Heart left ventricle (tissue), 16 donors: ENCODE results near the gene SCYL1. TPM values are rescaled to one million over a fixed set of nuclear protein-coding genes. Genes with fewer than 3 reads are reported as not detected.

Experiments
- ATAC-seq, 4 donors: fragments of 200-7000 bp; cut with Tn5 transposase; one replicate each; pipeline ENCODE4 v1.9.1; 2020 to 2022; ENCODE audit warnings: moderate library complexity in 4 of 4, mild to moderate bottlenecking in 3 of 4, moderate number of reproducible peaks in 1 of 4
- DNase-seq, 5 donors: peaks; one replicate each; pipeline ENCODE4 v3.0.0-alpha.2; 2020
- H3K27ac ChIP-seq, 12 donors: fragments of 200-600 bp; sonication (generic) in 4 of 12; one replicate each; pipeline versions ENCODE4 v1.5.0 to v1.8.0; 2016 to 2022; ENCODE audit warnings: mild to moderate bottlenecking in 2 of 12
- H3K27me3 ChIP-seq, 9 donors: fragments of 200-600 bp; sonication (generic) in 2 of 9; one replicate each; pipeline versions ENCODE4 v1.5.1 to v1.8.0; 2016 to 2022; ENCODE audit warnings: mild to moderate bottlenecking in 3 of 9
- H3K36me3 ChIP-seq, 9 donors: fragments of 200-600 bp; sonication (generic) in 2 of 9; one replicate each; pipeline versions ENCODE4 v1.5.0 to v1.8.0; 2018 to 2022; ENCODE audit warnings: mild to moderate bottlenecking in 2 of 9
- H3K4me1 ChIP-seq, 12 donors: fragments of 200-600 bp; sonication (generic) in 4 of 12; one replicate each; pipeline versions ENCODE4 v1.5.0 to v1.8.0; 2016 to 2022; ENCODE audit warnings: mild to moderate bottlenecking in 3 of 12
- H3K4me3 ChIP-seq, 12 donors: fragments of 200-600 bp; sonication (generic) in 4 of 12; one replicate each; pipeline versions ENCODE4 v1.5.0 to v1.8.0; 2017 to 2022; ENCODE audit warnings: mild to moderate bottlenecking in 9 of 12, moderate library complexity in 4 of 12
- H3K9me3 ChIP-seq, 12 donors: fragments of 200-600 bp; sonication (generic) in 4 of 12; one replicate each; pipeline versions ENCODE4 v1.5.0 to v1.8.0; 2016 to 2022; ENCODE audit warnings: mild to moderate bottlenecking in 1 of 12
- POLR2A ChIP-seq, 2 donors: fragments of 450-650 bp; IDR thresholded peaks; one replicate each; pipeline ENCODE4 v1.6.1; 2017; ENCODE audit warnings: antibody characterized with exemption in 2 of 2, mild to moderate bottlenecking in 2 of 2, moderate library complexity in 2 of 2
- WGBS, 4 donors: extraction: QIAGEN DNeasy Blood & Tissue Kit in 2 of 4; methylation state at CpG; one replicate each; pipeline versions ENCODE4 v1.1.5 to v1.1.7; 2013 to 2018; 5-methylcytosine and 5-hydroxymethylcytosine counted together
- intact Hi-C, 10 donors: fragments of 100-400 bp; cut with DNase I; formaldehyde crosslinking; loops; one replicate each; pipeline versions ENCODE4 v1.11.1 to v1.14.2; 2022
- long read RNA-seq, 3 donors: library from polyadenylated mRNA; unstranded; transcript quantifications; one replicate each; pipeline ENCODE4 v2.0.0, GENCODE V29; 2020 to 2021
- polyA plus RNA-seq, 2 donors: library from polyadenylated mRNA; stranded (reverse); fragments of 200-250 nt; gene quantifications; one replicate each; pipeline ENCODE4 v1.2.3, GENCODE V29; 2013
- total RNA-seq, 9 donors: library from RNA; depleted of rRNA in 2 of 9; stranded (reverse); fragments of >200 nt in 2 of 9; fragmentation: NEBNext Ultra II Directional in 3 of 9; extraction: Animal tissue kit (Norgen Biotek cat#: 25700) in 3 of 9; gene quantifications; one replicate each; pipeline versions ENCODE4 v1.1.0 to v1.2.4, GENCODE V29; 2016 to 2023
- TF ChIP-seq, protein P1 (sequence below), 12 donors: fragments of 200-600 bp; sonication (generic) in 4 of 12; IDR thresholded peaks; one replicate each; pipeline versions ENCODE4 v1.5.0 to v1.8.0; 2018 to 2022; ENCODE audit warnings: antibody characterized with exemption in 12 of 12, mild to moderate bottlenecking in 5 of 12
- donor health status: ischemic (EF 13 %, LVEDD 7.1; RV severe dilation, severe dysfunction).
- donor health status: healthy with polysubstance abuse.
- donor health status: DM: no; HTN: yes; CAD: no.
- donor health status: DM: no; HTN: no; CAD: no.
- donor health status: ischemic (EF 25% LVEDD 6.9; RV normal size, moderate dysfunction).
- donor health status: ischemic (EF 25% LVEDD 5.7; RV mildly dilated, moderate dysfunction).
- donor health status: healthy.
- donor health status: DM: yes; HTN: yes; CAD: no.
- donor health status: ischemic (EF 35%, LVEDD 5.7; RV mildly dilated, moderate dysfunction).
- donor health status: nonischemic (EF 11% LVEDD 7.7; RV severe dilation, severe dysfunction).
- donor health status: DM: yes; HTN: yes; CAD: no.
- donor health status: PGD.
- donor health status: ischemic (EF 29% LVEDD 5.4; RV normal size, mild dysfunction).
- donor health status: nonischemic (EF 23%, LVEDD 6.1; RV moderate dilation, normal function).

Gene SCYL1
- total RNA-seq (100 to 1,000 TPM in 1 of 9 donors, 10 to 100 TPM in 8; 51.6 to 135 (median 62.2) TPM), polyA plus RNA-seq (10 to 100 TPM; 86.6 to 90.2 TPM)
- long read RNA-seq, donor 1, transcript SCYL1-201 (18 exons, 2,642 nt): minor isoform, 8 of 61 reads
- long read RNA-seq, donor 1, transcript SCYL1-203 (18 exons, 2,583 nt): major isoform, 12 of 61 reads
- long read RNA-seq, donor 1, partial matches to known transcripts: 24 of 61 reads
- long read RNA-seq, donor 1, other reads (novel, unspliced or antisense): 15 of 61 reads
- long read RNA-seq, donor 2, transcript SCYL1-203 (18 exons, 2,583 nt): major isoform, 99 of 368 reads
- long read RNA-seq, donor 2, transcript SCYL1-201 (18 exons, 2,642 nt): minor isoform, 86 of 368 reads
- long read RNA-seq, donor 2, partial matches to known transcripts: 86 of 368 reads
- long read RNA-seq, donor 2, other reads (novel, unspliced or antisense): 88 of 368 reads
- long read RNA-seq, donor 3, transcript SCYL1-201 (18 exons, 2,642 nt): major isoform, 14 of 64 reads
- long read RNA-seq, donor 3, transcript SCYL1-203 (18 exons, 2,583 nt): minor isoform, 13 of 64 reads
- long read RNA-seq, donor 3, partial matches to known transcripts: 20 of 64 reads
- long read RNA-seq, donor 3, other reads (novel, unspliced or antisense): 15 of 64 reads

DNA sequence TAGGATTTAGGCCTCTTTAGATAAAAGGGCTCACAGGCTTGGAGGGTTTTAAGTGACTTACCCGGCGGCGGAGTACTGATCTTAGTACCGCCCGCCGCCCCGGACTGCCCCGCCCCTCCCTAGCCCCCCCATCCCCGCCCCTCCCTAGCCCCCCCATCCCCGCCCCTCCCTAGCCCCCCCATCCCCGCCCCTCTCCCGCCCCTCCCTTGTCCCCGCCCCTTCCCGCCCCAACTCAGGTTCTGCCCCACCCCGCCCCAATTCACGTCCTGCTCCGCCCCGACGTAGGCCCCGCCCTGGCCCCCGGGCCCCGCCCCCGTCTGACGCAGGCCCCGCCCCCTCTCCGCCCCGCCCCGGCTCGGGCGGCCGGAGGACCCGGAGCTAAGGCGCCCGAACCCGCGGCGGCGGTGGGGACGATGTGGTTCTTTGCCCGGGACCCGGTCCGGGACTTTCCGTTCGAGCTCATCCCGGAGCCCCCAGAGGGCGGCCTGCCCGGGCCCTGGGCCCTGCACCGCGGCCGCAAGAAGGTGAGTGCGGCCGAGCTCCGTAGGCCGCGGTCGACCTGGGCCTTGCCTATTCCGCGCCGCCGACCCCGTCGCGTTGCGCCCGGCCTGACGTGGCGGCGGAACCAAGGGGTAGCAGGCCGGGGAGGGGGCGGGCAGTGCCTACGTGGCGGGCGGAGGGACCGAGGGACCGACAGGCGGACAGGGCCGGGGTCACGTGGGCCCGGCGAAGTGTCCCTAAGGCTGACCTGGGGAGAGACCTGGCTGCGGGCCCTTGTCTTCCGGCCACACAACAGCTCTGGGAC, at the start of gene SCYL1:
Gene SCYL1 (plus strand): TSS at position 343 of the 805 bp plus-strand sequence. CDS start 71 bp downstream, at position 414.
- Histone ChIP-seq H3K4me3 (peak within 1 kb of the TSS; percentile 82 to 100 (median 99)), H3K9me3 (no peaks in the 10 kb centered on the region), H3K4me1 (peaks cover 0 to 36% (median 20%) of the 10 kb centered on the region in 12 donors), H3K36me3 (peaks cover 0 to 39% (median 32%) of the 10 kb centered on the region in 9 donors), H3K27me3 (no peaks in the 10 kb centered on the region), H3K27ac (peak within 1 kb of the TSS; percentile 69 to 97 (median 93))
- TF ChIP-seq, protein P1, sequence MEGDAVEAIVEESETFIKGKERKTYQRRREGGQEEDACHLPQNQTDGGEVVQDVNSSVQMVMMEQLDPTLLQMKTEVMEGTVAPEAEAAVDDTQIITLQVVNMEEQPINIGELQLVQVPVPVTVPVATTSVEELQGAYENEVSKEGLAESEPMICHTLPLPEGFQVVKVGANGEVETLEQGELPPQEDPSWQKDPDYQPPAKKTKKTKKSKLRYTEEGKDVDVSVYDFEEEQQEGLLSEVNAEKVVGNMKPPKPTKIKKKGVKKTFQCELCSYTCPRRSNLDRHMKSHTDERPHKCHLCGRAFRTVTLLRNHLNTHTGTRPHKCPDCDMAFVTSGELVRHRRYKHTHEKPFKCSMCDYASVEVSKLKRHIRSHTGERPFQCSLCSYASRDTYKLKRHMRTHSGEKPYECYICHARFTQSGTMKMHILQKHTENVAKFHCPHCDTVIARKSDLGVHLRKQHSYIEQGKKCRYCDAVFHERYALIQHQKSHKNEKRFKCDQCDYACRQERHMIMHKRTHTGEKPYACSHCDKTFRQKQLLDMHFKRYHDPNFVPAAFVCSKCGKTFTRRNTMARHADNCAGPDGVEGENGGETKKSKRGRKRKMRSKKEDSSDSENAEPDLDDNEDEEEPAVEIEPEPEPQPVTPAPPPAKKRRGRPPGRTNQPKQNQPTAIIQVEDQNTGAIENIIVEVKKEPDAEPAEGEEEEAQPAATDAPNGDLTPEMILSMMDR (IDR thresholded peaks at IDR 0.05): peak in 1 of 12 donors; percentile 4
- TF ChIP-seq POLR2A (IDR thresholded peaks at IDR 0.05): peak; percentile 29 to 75
- ATAC-seq (peak; percentile 65 to 94 (median 90)), DNase-seq (peak; percentile 83 to 93 (median 87))
- 1 to 3% (median 2%) methylated on average over 17 to 76 of the region's 82 CpGs for WGBS, 4 donors
- intact Hi-C loops: loop anchor here in 2 of 10 donors (5.0 kb wide), 2 partner anchors 148 to 413 kb away; partner anchors contain the start of gene TM7SF2 (in 1 of the 2)

DNA sequence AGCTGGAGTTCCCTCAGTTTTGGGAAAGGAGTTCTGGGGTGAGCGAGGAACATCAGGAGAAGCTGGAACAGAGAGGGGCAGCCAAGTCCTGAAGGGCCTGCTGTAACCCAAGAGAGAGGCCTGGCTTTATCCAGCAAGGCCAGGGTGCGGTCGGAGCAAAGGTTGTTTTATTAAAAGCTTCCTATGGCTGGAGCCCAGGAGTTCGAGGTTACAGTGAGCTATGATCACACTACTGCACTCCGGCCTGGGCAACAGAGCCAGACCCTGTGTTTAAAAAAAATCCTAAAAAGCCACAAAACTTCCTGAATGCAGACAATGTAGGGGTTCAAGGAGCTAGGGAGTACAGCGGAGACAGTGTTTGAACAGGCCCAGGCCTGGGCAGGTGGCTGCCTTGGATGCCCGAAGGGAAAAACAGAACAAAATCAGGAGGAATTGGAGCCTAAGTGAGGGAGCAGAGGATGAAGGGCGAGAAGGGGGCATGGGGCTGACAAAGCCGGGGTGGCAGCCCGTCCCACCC, 48.2 kb upstream of the SCYL1 start:
- Histone ChIP-seq H3K27ac (peak overlapping the region; percentile 96 to 100 (median 100)), H3K4me1 (peaks cover 11 to 69% (median 53%) of the 10 kb centered on the region in 12 donors), H3K9me3 (no peaks in the 10 kb centered on the region), H3K27me3 (no peaks in the 10 kb centered on the region), H3K4me3 (peak overlapping the region; percentile 59 to 94 (median 80)), H3K36me3 (no peaks in the 10 kb centered on the region)
- TF ChIP-seq POLR2A (IDR thresholded peaks at IDR 0.05): no peak
- TF ChIP-seq, protein P1 (IDR thresholded peaks at IDR 0.05): no peak
- intact Hi-C loops: loop anchor here in 6 of 10 donors (1.0 to 2.0 kb wide), 5 partner anchors 18 to 56 kb away; no protein-coding TSS in a partner anchor
- ATAC-seq: no peak
- no peak for DNase-seq
- 8 to 18% (median 13%) methylated on average over 8 to 10 of the region's 10 CpGs for WGBS, 4 donors

DNA sequence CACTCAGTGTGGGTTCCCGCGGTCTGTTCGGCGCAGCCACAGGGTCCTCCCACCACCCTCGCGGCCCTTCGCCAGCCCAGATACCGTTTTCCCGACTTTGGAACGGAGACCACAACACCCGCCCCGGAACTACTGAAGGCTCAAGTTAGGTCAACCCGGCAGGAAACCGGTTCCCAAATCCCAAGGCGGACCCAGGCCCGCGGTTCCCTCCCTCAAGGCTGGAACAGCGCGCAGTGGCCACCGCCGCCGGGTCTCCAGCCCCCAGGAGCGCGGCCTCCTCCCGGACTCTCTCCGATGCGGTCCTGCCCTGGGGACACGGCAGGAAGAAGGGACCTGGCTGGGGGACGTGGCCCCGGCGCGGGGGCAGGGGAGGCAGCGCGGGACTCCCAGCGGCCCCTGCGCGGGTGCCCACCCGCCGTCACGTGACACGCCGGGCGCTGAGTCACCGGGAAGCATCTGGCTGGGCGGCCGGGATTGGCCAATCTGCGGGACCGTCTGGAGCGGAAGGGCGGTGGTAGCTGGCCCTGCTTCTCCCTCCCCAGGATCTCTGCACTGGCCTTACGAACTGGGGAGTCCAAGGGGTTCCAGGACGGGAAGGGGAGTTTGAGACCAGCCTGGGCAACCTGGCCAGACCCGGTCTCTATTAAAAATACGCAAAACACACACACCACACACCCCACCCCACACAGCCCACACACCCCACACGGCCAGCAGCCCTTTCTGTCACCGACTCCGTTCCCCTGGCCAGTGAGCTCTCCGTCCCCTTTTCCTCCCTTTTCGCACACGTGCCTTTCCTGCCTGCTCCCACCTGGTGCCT, 47.5 kb upstream of the SCYL1 start:
- DNase-seq (peak; percentile 98 to 99 (median 99)), ATAC-seq (peak; percentile 83 to 92 (median 88))
- WGBS, 4 donors: 0% methylated on average over 25 to 60 of the region's 60 CpGs
- intact Hi-C loops: loop anchor here in 6 of 10 donors (1.0 to 2.0 kb wide), 5 partner anchors 17 to 57 kb away; no protein-coding TSS in a partner anchor
- peak; percentile 59 to 94 for TF ChIP-seq POLR2A (IDR thresholded peaks at IDR 0.05)
- TF ChIP-seq, protein P1 (IDR thresholded peaks at IDR 0.05): no peak
- H3K27ac ChIP-seq: peak overlapping the region; percentile 96 to 100 (median 100)
- peak overlapping the region; percentile 59 to 94 (median 80) for H3K4me3 ChIP-seq
- no peaks in the 10 kb centered on the region for H3K27me3 ChIP-seq
- peaks cover 8 to 68% (median 51%) of the 10 kb centered on the region in 12 donors for H3K4me1 ChIP-seq
- H3K9me3 ChIP-seq: no peaks in the 10 kb centered on the region
- H3K36me3 ChIP-seq: no peaks in the 10 kb centered on the region
